HCT116 (cell line): ENCODE data around the gene C19orf44. TPM values are rescaled to one million over a fixed set of nuclear protein-coding genes. Genes with fewer than 3 reads are reported as not detected.

ENCODE experiments used
- ATAC-seq: fragments of 200-7000 bp; cut with Tn5 transposase; 2 replicates; pipeline ENCODE4 v1.9.1; 2020; ENCODE audit warnings: mild to moderate bottlenecking, moderate library complexity
- BruUV-seq: library from RNA; stranded (reverse); fragments of 400-500 nt; replicated peaks from 2 replicates; lab custom pipeline; 2021; lab: Mats Ljungman, UMichigan
- CTCF ChIA-PET: fragments of 300-600 bp; sonication (Branson Sonifier 250); formaldehyde crosslinking; loops from one replicate; lab custom pipeline; 2021; ENCODE audit warnings: antibody characterized with exemption; lab: Charles Lee
- POLR2A ChIA-PET: fragments of 300-600, 350-600 bp; sonication (Branson Sonifier 250); formaldehyde crosslinking; loops from one replicate; lab custom pipeline; 2021; ENCODE audit warnings: antibody characterized with exemption; lab: Charles Lee
- RAD21 ChIA-PET, 2 experiments: fragments of 300-600 bp; sonication (Branson Sonifier 250); formaldehyde crosslinking; loops; one replicate each; lab custom pipeline; 2023; ENCODE audit warnings: low total read pairs in 2 of 2; ENCODE audit not compliant: uncharacterized antibody in 2 of 2, unreplicated experiment in 2 of 2, low non-redundant PET in 1 of 2; lab: Charles Lee
- DNase-seq: peaks from one replicate; pipeline ENCODE4 v3.0.0-alpha.2; 2010; ENCODE audit warnings: low read depth, low spot score
- H2AFZ ChIP-seq: fragments of 200-600 bp; shearing (Covaris generic), sonication (generic); 2 replicates; pipeline ENCODE4 v1.6.1; 2017; ENCODE audit warnings: low read depth, mixed run types, mixed read lengths, antibody characterized with exemption, low read length; ENCODE audit not compliant: poor library complexity, severe bottlenecking
- H3K27ac ChIP-seq: 2 replicates; pipeline ENCODE4 v1.5.1; 2012; ENCODE audit warnings: low read depth, low read length
- H3K27me3 ChIP-seq: fragments of 200-600 bp; sonication (generic); 2 replicates; pipeline ENCODE4 v1.6.1; 2016; ENCODE audit warnings: mixed run types, low read length, mixed read lengths; ENCODE audit not compliant: insufficient read depth
- H3K36me3 ChIP-seq, 2 experiments: fragments of 200-500 bp in 1 of 2; fragments of 200-600 bp in 1 of 2; sonication (Bioruptor generic) in 1 of 2; sonication (generic) in 1 of 2; 2 replicates each; pipeline versions ENCODE4 v1.5.1 to v1.6.1; 2014 to 2016; ENCODE audit warnings: low read length in 2 of 2, inconsistent platforms in 1 of 2, mixed read lengths in 1 of 2, mixed run types in 1 of 2; ENCODE audit not compliant: insufficient read depth in 2 of 2, control insufficient read depth in 1 of 2
- H3K4me1 ChIP-seq, 2 experiments: fragments of 200-600 bp in 1 of 2; sonication (generic) in 1 of 2; 2 replicates each; pipeline versions ENCODE4 v1.5.1 to v1.6.1; 2012 to 2017; ENCODE audit warnings: low read length in 2 of 2, inconsistent platforms in 1 of 2, mild to moderate bottlenecking in 1 of 2, mixed read lengths in 1 of 2, mixed run types in 1 of 2, moderate library complexity in 1 of 2; ENCODE audit not compliant: insufficient read depth in 2 of 2, control insufficient read depth in 1 of 2
- H3K4me2 ChIP-seq: fragments of 200-600 bp; sonication (generic); 2 replicates; pipeline ENCODE4 v1.6.1; 2017; ENCODE audit warnings: mixed run types, low read length, mixed read lengths
- H3K4me3 ChIP-seq, 2 experiments: fragments of 200-600 bp in 1 of 2; sonication (generic) in 1 of 2; replicated peaks in 1 of 2; 2 replicates each; pipeline ENCODE4 v1.5.1; 2011 to 2016; ENCODE audit warnings: low read length in 2 of 2, control low read depth in 1 of 2, low read depth in 1 of 2, mild to moderate bottlenecking in 1 of 2, mixed read lengths in 1 of 2, mixed run types in 1 of 2
- H3K79me2 ChIP-seq: fragments of 200-600 bp; sonication (generic); 2 replicates; pipeline ENCODE4 v1.6.1; 2017; ENCODE audit warnings: mild to moderate bottlenecking, mixed run types, low read length, moderate library complexity, mixed read lengths; ENCODE audit not compliant: insufficient read depth
- H3K9ac ChIP-seq: fragments of 200-600 bp; sonication (generic); 2 replicates; pipeline ENCODE4 v1.6.1; 2016; ENCODE audit warnings: low read length, mixed read lengths
- H3K9me2 ChIP-seq: fragments of 200-600 bp; sonication (generic), shearing (Covaris generic); 2 replicates; pipeline ENCODE4 v1.6.1; 2017; ENCODE audit warnings: mixed run types, mild to moderate bottlenecking, moderate library complexity; ENCODE audit not compliant: insufficient read depth
- H3K9me3 ChIP-seq, 2 experiments: fragments of 200-500 bp in 1 of 2; fragments of 200-600 bp in 1 of 2; sonication (Bioruptor generic) in 1 of 2; sonication (generic) in 1 of 2; 2 replicates each; pipeline ENCODE4 v1.6.1; 2014 to 2017; ENCODE audit warnings: low read length in 2 of 2, mixed read lengths in 2 of 2, inconsistent platforms in 1 of 2, low read depth in 1 of 2, mild to moderate bottlenecking in 1 of 2, mixed run types in 1 of 2, moderate library complexity in 1 of 2; ENCODE audit not compliant: control insufficient read depth in 1 of 2, insufficient read depth in 1 of 2
- H4K20me1 ChIP-seq: fragments of 200-600 bp; sonication (generic), shearing (Covaris generic); 2 replicates; pipeline ENCODE4 v1.6.1; 2017; ENCODE audit warnings: mixed run types, mild to moderate bottlenecking, moderate library complexity; ENCODE audit not compliant: insufficient read depth
- CTCF ChIP-seq, 3 experiments: fragments of 200-600 bp in 1 of 3; sonication (generic) in 1 of 3; IDR thresholded peaks in 2 of 3; conservative IDR thresholded peaks in 1 of 3; 2 replicates each; pipeline ENCODE4 v1.5.1; 2012 to 2017; ENCODE audit warnings: low read depth in 2 of 3, low read length in 2 of 3, antibody characterized with exemption in 1 of 3, borderline replicate concordance in 1 of 3, control low read depth in 1 of 3, mild to moderate bottlenecking in 1 of 3, mixed read lengths in 1 of 3, mixed run types in 1 of 3, moderate library complexity in 1 of 3; ENCODE audit not compliant: insufficient read depth in 1 of 3
- ELF1 ChIP-seq: IDR thresholded peaks from 2 replicates; pipeline ENCODE4 v1.6.1; 2012; ENCODE audit warnings: low read depth, borderline replicate concordance
- JUND ChIP-seq: IDR thresholded peaks from 2 replicates; pipeline ENCODE4 v1.6.1; 2012
- POLR2A ChIP-seq: IDR thresholded peaks from 2 replicates; pipeline ENCODE4 v1.7.0; 2011; ENCODE audit warnings: borderline replicate concordance; ENCODE audit not compliant: insufficient read depth, insufficient read length; ENCODE audit errors: extremely low read depth
- POLR2AphosphoS5 ChIP-seq: IDR thresholded peaks from 2 replicates; pipeline ENCODE4 v1.6.1; 2011; ENCODE audit warnings: mild to moderate bottlenecking, low read depth, low read length, moderate library complexity
- SRF ChIP-seq: IDR thresholded peaks from 2 replicates; pipeline ENCODE4 v1.6.1; 2012; ENCODE audit warnings: low read depth
- TCF7L2 ChIP-seq: IDR thresholded peaks from 2 replicates; pipeline ENCODE4 v1.7.0; 2011; ENCODE audit warnings: borderline replicate concordance, inconsistent platforms; ENCODE audit not compliant: insufficient read depth, insufficient read length; ENCODE audit errors: extremely low read depth
- intact Hi-C: fragments of 100-400 bp; cut with micrococcal nuclease; formaldehyde crosslinking; loops from 2 replicates; pipeline ENCODE4 v1.10.0; 2022
- total RNA-seq: library from RNA; stranded (reverse); gene quantifications from one replicate; pipeline ENCODE4 v1.2.1, GENCODE V29; 2021; ENCODE audit not compliant: unreplicated experiment

The C19orf44 gene
- total RNA-seq, 1 experiment from 2014 or later = 6.8 TPM

GRCh38 chr19:16506961-16507360, 10.8 kb downstream of the C19orf44 start:
- no peak overlapping the region for H3K27ac ChIP-seq
- H3K27me3 ChIP-seq = no peaks in the 10 kb centered on the region
- TF ChIP-seq CTCF (IDR thresholded peaks at IDR 0.05 in 2 of 3, conservative IDR thresholded peaks at IDR 0.05 in 1 of 3; ENCODE audit: borderline replicate concordance in 1 of 3, insufficient read depth in 1 of 3, low read depth in 2 of 3, low read length in 2 of 3) = no peak
- no peak for TF ChIP-seq POLR2A
- TF ChIP-seq JUND = no peak
- TF ChIP-seq SRF = no peak
- no peaks in the 10 kb centered on the region for H3K4me1 ChIP-seq
- BruUV-seq = no TSS peak
- H3K79me2 ChIP-seq = no peaks in the 10 kb centered on the region
- intact Hi-C loops = no loop called here
- RAD21 ChIA-PET = no interaction called here
- ATAC-seq (no peak), DNase-seq (no peak)
- H3K4me3 ChIP-seq = no peak overlapping the region
- H3K9me2 ChIP-seq = no peaks in the 10 kb centered on the region
- no peaks in the 10 kb centered on the region for H3K9me3 ChIP-seq
- no peak overlapping the region for H3K4me2 ChIP-seq
- peaks cover 4 to 8% of the 10 kb centered on the region in 2 experiments; a peak in 3 of 4 replicates for H3K36me3 ChIP-seq
- CTCF ChIA-PET = no interaction called here
- H2AFZ ChIP-seq = no peak overlapping the region
- H4K20me1 ChIP-seq = no peaks in the 10 kb centered on the region
- H3K9ac ChIP-seq = no peak overlapping the region
- POLR2A ChIA-PET = no interaction called here

GRCh38 chr19:16508546-16508945, 12.4 kb downstream of the C19orf44 start:
- intact Hi-C loops = no loop called here
- Histone ChIP-seq H3K9me3 (no peaks in the 10 kb centered on the region), H3K4me1 (no peaks in the 10 kb centered on the region), H3K27ac (no peak overlapping the region), H3K4me3 (no peak overlapping the region), H3K79me2 (no peaks in the 10 kb centered on the region), H3K4me2 (no peak overlapping the region), H3K27me3 (no peaks in the 10 kb centered on the region), H4K20me1 (no peaks in the 10 kb centered on the region), H2AFZ (no peak overlapping the region), H3K9ac (no peak overlapping the region), H3K9me2 (no peaks in the 10 kb centered on the region)
- RAD21 ChIA-PET = no interaction called here
- POLR2A ChIA-PET = no interaction called here
- CTCF ChIA-PET = no interaction called here
- no peak for DNase-seq
- ATAC-seq = no peak
- BruUV-seq = no TSS peak
- TF ChIP-seq POLR2AphosphoS5 (no peak), TCF7L2 (no peak), POLR2A (no peak), ELF1 (no peak)
- TF ChIP-seq, all 23 proteins: peak for 0
- peaks cover 0 to 4% of the 10 kb centered on the region in 2 experiments; a peak in 2 of 4 replicates for H3K36me3 ChIP-seq
